HTERT RPE-1 (cell line): ENCODE measurements around the gene NCKAP5.

ENCODE experiments used
- in situ Hi-C: fragments of 300-500 bp; cut with MboI; formaldehyde crosslinking; loops from 4 replicates; pipeline ENCODE4 v1.14.3; 2020; ENCODE audit warnings: low sequenced_read_pairs

The NCKAP5 gene

DNA sequence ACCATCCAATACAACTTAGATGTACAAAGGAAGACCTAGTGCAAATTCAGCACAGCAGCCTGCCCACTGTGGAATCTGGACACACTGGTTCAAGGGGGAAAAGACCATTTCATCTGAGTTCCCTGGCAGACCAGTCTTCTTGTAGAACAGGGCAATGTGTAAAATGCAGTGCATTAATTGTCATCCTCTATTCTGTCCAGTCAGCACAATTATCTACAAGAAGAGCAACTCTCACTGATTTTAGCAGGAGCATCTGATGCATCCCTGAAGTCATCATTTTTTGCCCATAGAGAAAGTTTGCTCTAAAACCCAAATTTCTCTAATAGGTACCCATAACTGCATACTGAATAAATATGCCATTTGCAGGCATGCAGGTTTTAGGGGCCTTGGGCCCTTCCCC is 816.4 kb downstream of the NCKAP5 start:
- in situ Hi-C loops = no loop called here

DNA sequence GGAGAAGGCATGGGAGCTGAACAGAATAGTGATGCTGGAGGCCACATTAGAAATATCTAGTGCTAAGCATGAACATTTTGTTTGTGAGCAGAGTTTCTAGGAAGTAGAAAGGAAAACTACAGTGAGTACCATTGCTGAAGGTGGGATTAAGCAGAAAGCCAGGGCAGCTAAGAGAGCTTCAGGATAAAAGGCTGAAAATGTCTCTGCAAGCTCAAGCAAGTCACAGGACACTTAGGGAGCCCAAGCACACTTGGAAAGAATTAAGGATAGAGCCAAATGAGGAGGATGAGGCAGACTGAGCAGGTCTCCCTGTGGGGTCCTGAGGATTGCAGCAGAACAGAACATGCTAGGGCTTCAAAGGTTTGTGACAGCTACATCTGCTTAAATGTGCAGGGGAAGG is 817.7 kb downstream of the NCKAP5 start:
- in situ Hi-C loops = no loop called here

DNA sequence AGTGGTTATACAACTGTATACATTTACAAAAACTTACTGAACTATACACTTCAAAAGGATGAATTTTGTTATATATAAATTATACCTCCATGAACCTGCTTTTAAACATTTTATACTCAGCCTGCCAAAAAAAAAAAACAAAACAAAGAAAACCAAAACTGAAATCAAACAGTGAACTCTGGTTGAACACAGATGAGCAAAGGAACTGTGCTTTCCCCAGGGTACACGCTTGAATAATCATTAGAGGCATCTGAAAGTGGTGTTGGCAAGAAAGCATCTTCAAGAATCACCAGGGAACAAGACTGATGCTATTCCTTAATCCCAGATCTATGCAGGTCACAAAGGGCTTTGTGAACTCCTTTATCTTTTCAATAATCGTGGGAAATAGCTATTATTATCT is 821.2 kb downstream of the NCKAP5 start:
- in situ Hi-C loops = no loop called here

DNA sequence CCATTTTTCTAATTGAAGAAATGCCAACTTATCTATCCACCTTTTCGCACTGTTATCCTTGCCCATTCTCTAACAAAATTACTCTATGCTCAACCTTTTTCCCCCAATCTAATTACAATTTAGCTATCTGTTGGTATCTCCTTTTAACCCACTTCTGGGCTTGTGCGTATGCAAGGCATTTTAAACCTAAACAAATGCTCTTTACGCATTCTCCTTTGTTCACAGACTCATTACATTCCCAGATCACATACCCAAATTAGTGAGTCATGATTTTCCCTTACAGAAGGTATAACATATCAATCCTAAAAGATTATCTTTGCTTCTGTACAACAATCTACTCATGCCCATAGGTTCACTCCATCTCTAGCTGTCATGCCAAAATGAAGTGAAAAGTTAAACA is 826.5 kb downstream of the NCKAP5 start:
- in situ Hi-C loops = no loop called here

DNA sequence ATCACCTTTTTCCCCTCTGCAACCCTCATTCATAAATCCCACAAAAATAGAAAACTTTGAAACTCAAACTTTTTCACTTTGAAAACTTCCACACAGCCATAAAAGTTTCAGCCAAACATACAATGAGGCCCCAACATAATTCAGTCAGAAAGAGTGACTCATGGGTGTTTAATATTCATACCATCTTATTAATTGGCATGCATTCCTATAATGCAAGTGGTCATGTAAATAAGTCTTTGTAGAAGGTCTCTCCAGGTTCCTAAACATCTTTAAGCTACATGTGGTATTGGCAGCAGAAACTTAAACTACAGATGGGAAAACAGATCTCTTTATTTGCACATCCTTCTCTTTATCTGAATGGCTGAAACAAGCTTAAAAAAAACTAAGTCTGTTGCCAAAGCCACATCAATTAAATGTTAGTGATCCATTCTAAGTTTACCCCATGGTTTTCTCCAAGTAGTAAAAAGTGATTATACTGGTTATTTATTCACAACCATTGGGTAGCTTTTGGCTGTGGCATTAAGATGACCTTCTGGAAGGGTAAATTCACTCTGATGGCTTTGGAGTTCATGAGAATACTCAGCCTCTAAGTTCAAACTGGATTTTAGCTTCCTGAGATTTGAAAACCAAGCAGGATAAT is 828.1 kb downstream of the NCKAP5 start:
- in situ Hi-C loops = no loop called here

DNA sequence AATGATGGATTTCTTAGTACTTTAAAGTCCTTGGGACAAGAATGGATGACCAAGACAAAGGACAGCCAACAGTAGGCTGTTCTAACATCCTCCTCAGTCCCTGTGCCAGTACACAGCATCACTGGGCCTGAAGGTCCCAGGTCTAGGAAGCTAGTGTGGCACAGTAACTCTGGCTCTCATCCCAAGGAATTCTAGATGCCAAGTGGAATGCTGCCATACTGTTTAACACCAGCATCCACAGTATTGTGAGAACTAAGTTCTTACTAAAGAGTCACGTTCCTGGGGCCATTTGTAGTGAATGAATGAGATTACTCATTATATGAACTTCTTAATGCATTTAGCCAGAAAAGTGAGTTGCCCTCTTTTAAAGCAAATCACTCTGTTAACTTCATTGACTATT is 830.0 kb downstream of the NCKAP5 start:
- in situ Hi-C loops = no loop called here

DNA sequence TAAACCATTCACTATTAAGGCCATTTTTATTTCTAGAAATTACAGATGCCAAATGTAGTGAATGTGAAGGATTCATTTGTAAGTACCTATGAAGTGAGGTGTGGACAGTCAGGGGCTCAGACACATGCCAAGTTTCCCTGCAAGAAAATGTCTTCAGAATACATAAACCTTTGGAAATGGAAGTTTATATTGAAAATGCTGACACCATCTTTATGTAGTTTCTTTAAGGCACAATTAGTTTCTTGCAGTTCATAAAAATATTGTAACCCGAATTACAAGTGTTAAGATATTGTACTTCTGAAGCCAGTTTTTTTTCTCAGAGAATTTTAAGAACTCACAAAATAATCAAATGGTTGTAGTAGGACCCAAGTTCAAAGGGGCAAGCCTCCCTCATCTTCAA is 832.2 kb downstream of the NCKAP5 start:
- in situ Hi-C loops = no loop called here

DNA sequence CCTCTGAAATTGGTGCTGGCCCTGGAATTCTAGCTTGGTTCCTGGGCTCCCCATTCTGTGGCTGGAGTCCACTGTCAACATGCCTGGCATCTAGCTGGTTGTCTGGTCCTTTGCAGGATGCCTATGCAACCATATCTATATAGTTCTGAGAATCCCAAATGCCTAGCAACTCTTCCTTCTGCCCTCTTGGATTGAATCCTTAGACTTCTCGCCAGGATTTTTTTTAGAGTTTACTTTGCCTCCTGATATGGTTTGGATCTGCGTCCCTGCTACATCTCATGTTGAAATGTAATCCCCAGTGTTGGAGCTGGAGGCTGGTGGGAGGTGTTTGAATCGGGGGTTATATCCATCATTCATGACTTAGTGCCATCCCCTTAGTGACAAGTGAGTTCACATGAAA is 833.3 kb downstream of the NCKAP5 start:
- in situ Hi-C loops = no loop called here

DNA sequence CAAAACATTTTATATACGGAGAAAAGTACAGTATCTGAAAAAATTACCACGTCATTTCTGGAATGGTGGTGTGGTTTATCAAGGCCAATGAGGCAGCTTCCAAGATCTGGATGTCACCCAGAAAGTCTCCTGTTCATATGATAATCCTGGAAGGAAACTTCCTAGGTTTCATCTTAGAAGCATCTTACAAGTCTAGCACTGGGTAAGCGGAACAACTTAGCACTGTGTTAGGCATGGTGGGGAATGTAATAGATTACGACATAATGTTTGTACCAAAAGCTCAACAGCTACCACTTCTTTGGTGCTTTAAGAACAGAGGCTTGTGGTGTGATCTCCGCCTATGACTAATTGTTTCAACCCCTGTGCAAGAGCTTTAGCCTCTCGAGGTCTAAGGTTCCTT is 835.2 kb downstream of the NCKAP5 start:
- in situ Hi-C loops = no loop called here

DNA sequence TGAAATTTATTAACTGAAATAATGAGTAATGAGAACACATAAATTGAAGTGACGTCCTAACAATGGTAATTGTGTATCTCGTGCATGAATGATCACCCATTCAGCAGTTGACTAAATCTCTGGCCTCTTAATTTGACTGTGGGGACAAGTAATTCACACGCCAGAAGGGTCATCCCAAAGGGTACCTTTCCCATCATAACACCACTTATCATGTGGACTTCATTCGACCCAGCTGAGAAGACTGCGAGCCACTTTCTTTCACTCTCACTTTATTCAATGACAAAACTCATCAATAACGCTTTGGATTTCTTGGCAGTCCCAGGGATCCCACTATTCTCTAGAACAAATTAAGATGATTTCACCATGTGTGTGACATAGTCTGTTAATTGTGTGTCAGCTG is 835.6 kb downstream of the NCKAP5 start:
- in situ Hi-C loops = no loop called here

DNA sequence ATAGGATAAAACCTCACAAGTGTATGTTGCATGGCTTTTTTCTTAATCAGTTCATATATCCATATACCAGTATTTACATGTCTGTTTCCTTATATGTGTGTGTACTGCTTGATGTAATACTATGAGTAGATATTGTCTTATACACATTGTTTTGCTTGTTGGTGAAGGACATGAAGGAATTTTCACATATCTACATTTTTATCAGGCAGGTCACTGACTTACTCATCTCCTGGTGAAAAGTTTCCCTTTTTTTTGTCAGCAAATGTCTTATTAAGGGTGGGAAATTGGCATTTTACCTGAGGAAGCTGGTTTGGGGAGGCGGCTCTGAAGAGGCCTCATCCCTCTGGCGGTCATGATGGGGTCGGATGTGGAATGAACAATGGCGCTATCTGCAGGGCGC is 836.8 kb downstream of the NCKAP5 start:
- in situ Hi-C loops = no loop called here

DNA sequence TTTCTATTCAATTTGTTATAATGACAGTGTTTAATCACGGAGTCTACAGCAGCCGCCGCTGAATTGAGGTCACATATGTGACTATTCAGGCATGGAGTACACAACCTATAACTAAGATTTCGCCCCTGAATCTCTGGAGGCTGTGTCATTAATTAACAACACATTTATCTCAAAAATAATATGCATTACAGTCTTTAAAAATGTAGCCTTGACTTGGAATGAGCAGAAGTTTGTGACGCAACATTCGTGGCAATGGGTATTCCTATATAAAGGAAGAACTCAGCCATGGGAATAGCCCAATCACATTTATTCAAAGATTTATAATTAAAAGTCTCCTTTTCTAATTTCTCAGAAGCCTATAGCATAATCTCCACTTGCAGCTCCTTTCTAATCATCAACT is 837.7 kb downstream of the NCKAP5 start:
- in situ Hi-C loops = no loop called here

DNA sequence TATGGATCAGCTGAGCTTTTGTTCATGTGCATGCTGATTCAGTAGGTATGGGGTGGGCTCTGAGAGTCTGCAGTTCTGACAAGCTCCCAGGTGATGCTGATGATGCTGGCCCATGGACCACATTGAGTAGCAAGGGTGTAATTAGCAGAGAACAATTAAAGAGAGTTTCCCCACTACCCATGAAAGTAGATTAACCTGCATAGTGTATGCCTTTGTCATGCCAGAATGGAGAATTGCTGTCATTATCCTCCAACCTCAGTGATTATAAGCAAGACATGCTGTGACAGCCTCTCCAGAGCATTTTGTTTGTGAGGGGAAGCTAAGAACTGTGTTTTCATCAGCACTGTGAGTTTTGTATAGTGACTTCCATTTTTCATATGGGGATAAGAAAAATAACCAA is 838.7 kb downstream of the NCKAP5 start:
- in situ Hi-C loops = no loop called here

DNA sequence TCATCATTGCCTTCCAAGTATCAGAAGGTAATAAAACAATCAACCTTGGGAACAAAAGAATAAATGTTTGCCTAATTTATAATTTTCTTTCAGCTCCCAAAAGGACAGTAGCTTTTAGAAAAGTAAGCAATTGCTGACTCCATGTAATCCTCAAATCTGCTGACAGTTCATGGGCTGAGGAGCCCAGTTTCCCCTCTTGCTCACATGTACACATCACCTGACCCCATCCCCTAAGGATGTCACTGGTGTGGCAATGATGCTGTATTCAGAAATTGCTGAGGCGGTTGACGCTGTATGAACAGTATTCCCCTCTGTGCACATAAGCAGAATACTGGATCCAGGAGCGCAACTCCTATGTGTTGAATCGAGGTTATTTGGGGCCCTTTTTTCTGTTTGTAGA is 842.1 kb downstream of the NCKAP5 start:
- in situ Hi-C loops = no loop called here

DNA sequence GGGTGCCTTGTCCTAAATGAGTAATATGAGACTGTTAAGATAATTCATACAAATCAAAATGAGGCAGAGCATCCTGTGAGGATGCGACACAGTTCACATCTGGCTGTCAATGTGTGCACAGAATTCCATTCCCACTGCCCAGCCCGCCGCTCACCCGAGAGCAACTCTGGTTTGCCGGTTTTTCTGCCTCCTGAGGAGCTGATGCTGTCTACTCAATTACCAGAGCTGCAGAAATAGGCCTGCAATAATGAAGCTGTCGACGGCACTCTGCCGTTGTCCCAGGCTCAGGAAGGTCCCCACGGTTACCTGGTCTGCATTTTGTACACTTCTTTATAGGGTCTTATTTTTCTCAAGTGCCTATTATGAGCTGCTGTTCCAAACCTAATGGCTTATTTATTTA is 842.5 kb downstream of the NCKAP5 start:
- in situ Hi-C loops = no loop called here

DNA sequence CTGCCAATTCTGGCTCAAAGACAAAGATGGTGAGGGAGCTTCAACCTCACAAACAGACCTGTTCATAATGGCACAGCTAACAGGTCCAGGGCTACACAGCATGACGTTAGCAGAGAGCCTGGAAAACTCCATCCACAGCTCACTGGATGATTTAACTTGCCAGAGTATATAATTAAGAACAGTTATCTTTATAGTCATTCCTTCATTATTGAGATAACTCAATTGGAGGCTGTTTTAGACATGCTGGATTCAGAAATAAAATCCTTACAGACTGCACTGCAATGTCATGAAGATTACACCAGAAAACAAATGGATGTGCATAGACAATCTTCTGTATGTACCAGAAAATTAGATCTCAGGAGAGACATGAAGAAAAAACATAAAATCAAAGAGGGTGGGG is 843.1 kb downstream of the NCKAP5 start:
- in situ Hi-C loops = no loop called here

DNA sequence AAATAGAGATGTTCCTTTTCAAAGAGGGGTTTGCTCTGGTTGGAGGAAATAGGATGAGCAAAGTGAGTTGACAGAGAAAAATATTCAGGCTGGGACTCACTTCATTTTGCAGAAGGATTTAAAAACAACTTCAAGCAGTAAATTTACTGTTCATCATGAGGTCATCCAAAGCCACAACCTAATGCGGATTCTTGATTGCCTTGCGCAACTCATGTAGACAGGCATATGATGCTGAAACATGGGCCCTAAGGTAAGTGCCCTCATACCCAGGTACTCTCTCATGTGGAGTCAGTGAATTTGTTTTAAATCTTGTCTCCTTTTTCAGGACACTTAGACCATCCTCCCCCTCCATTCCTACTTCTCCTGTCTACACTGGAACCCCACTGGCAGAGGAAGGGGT is 846.3 kb downstream of the NCKAP5 start:
- in situ Hi-C loops = no loop called here

DNA sequence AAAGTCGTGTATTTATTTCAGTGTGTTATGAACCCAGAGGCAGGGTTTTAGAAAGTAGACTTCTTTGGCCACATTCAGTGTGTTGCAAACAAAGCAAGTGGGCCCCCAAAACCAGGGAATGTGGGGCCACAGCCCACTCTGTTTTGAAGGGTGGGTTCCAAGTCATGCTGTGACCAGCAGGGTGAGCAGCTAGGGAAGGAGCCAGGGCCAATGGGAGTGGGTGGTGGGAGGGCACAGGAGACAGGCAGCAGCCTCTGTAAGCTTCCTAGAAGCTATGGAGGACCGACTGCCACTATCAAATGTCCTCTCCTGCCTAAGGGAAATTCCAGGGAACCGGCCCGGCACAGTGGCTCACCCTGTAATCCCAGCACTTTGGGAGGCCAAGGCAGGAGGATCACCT is 847.9 kb downstream of the NCKAP5 start:
- in situ Hi-C loops = no loop called here

DNA sequence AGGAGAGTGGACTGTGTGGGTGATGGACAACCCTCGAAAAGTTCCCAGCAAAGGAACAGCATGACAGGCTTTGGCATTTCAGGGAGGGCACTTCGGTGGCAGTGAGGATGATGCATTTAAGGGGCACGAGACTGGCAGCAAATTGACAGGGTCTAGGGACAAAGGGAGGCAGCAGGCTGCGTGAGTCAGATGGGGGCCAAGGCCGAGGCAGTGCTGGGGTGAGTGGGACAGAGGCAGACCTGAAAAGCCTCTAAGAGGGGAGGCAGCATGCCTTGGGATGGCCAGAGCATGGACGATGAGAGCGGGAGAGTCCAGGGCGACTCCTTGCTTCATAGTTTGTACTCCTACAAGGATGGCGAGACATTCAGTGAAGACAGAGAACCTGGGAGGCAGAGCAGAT is 848.8 kb downstream of the NCKAP5 start:
- in situ Hi-C loops = no loop called here

DNA sequence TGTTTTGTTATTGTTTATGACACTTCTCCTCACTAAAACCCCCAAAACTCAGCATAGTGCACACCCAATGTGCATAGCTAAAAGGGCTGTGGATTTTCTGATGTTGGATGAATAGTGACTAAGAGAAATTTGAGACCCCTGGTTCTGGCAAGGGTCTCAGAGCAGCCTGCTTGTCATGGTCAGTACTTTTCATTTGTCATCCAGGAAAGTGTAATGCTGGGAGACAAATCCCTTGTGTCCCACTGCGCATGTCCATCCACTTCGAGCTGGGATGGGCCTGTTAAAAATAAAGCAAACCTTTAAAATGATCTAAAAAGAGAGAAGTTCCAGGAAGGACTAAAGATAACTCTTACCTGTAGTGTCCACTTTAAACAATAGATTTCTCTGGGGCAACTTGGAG is 851.3 kb downstream of the NCKAP5 start:
- in situ Hi-C loops = no loop called here

DNA sequence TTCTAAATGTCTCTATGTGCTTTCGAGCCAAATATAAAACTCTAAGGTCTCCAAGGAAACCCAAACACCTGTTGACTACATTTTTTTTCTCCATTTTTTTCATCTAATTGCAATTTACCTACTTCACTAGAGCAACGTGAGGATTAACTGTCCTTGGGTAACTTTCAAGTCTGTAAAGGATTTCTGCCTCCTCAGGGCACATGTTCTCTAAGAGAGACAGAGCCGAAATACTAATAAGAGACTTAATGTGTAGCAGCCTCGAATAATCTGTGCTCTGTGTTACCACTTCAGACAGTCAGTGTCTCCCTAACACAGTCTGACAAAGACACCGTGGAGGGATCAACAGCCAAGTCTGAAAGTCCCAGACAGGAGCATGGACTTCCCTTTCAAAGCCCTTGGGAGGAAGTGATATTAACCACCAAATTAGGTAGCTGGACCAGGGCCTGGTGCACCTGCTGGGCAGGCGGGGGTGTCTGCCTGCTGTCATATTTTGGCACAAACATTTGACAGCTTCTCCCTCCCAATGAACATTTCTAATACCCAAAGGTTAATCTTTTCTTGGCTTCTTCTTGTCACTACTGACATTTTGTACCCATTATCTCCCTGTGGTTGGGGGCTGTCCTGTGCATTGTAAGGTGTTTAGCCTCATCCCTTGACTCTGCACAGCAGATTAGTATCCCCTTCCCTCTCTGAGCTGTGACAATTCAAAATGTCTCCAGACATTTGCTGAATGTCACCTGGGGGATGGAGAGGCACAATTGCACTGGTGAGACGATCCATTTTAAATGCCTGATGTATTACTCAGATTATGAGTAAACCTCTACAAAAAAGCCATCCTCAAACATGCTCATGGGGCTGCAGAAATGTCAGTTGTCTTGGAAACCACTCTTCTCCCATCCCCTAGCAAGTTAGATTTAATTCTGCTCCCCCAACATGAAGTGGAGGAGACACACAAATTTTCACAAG is 852.6 kb downstream of the NCKAP5 start:
- in situ Hi-C loops = no loop called here

DNA sequence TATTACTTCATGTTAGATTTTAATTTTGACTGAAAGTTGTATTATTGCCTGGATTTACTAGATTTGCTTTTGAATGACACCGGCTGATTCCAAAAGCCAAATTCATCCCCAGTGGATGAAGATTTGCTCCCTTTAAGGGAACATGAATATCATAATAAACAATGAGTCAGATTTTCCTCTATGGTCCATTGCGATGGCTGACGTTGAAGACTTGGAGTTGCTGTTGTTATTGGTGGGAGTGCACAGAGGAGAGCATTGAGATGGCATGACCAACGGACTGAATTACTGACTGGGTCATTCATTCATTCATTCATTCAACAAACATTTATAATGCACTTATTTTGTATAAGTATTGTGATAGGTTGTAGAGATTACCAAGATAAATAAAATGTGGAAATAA is 864.9 kb downstream of the NCKAP5 start:
- in situ Hi-C loops = no loop called here
